GM18519 (cell line): ENCODE measurements around the gene ELF2.
"Not testable (repeated sequence)": the region's sequence is repeated elsewhere in the genome, so short reads cannot be mapped to it uniquely, and the experiment has no call there.

Experiments
- ATAC-seq: cut with Tn5 transposase; IDR thresholded peaks from one replicate; pipeline ENCODE4 v1.9.1; 2021; ENCODE audit warnings: mild to moderate bottlenecking, moderate library complexity; ENCODE audit not compliant: unreplicated experiment, low FRiP score

The ELF2 gene

GRCh38 chr4:139144911-139145551 is 32.0 kb downstream of the ELF2 start:
- ATAC-seq = no peak

- no peak for ATAC-seq
Observed at GRCh38 chr4:139144161-139144859, 32.7 kb downstream of the ELF2 start.

- ATAC-seq = no peak
Observed at GRCh38 chr4:139142980-139143379, 34.0 kb downstream of the ELF2 start.

- peak; percentile 72 for ATAC-seq
Observed at GRCh38 chr4:139142087-139142486, 34.9 kb downstream of the ELF2 start.

GRCh38 chr4:139137763-139138162 is 39.3 kb downstream of the ELF2 start:
- no peak for ATAC-seq

- no peak for ATAC-seq
Observed at GRCh38 chr4:139134403-139134802, 42.6 kb downstream of the ELF2 start.

- ATAC-seq = no peak
Observed at GRCh38 chr4:139131209-139131870, 45.7 kb downstream of the ELF2 start.

- no peak for ATAC-seq
Observed at GRCh38 chr4:139129206-139129605, 47.8 kb downstream of the ELF2 start.

GRCh38 chr4:139126898-139127297 is 50.1 kb downstream of the ELF2 start:
- ATAC-seq = no peak

- ATAC-seq = no peak
Observed at GRCh38 chr4:139123910-139124309, 53.1 kb downstream of the ELF2 start.

- ATAC-seq = no peak
Observed at GRCh38 chr4:139118365-139118764, 58.7 kb downstream of the ELF2 start.

GRCh38 chr4:139115226-139115625 is 61.8 kb downstream of the ELF2 start:
- no peak for ATAC-seq

GRCh38 chr4:139114795-139115194 is 62.2 kb downstream of the ELF2 start:
- ATAC-seq = not testable (repeated sequence)

- ATAC-seq = no peak
Observed at GRCh38 chr4:139112650-139113049, 64.4 kb downstream of the ELF2 start.

- no peak for ATAC-seq
Observed at GRCh38 chr4:139108567-139109128, 68.4 kb downstream of the ELF2 start.

- ATAC-seq = peak; percentile 84
Observed at GRCh38 chr4:139099366-139099982, 77.5 kb downstream of the ELF2 start.

GRCh38 chr4:139092271-139092670 is 84.7 kb downstream of the ELF2 start:
- ATAC-seq = no peak

GRCh38 chr4:139085141-139085540 is 91.9 kb downstream of the ELF2 start:
- no peak for ATAC-seq

GRCh38 chr4:139084804-139085093 is 92.3 kb downstream of the ELF2 start:
- no peak for ATAC-seq

- ATAC-seq = peak; percentile 45
Observed at GRCh38 chr4:139083956-139084803, 92.8 kb downstream of the ELF2 start.
